AG04450 (cell line): ENCODE data around the gene TBX10. TPM values are rescaled to one million over a fixed set of nuclear protein-coding genes. Genes with fewer than 3 reads are reported as not detected.

Experiments used
- CTCF ChIA-PET: fragments of 300-600, 350-600 bp; formaldehyde crosslinking; extraction: SDS; loops from one replicate; lab custom pipeline; 2022; ENCODE audit warnings: antibody characterized with exemption, inconsistent platforms; lab: Charles Lee
- POLR2A ChIA-PET: fragments of 350-600 bp; formaldehyde crosslinking; extraction: SDS; loops from one replicate; lab custom pipeline; 2021; ENCODE audit warnings: antibody characterized with exemption, inconsistent platforms; lab: Yijun Ruan, JAX
- DNase-seq: peaks from one replicate; pipeline ENCODE4 v3.0.0-alpha.2; 2011; ENCODE audit warnings: low read depth, low spot score
- H3K27ac ChIP-seq: one replicate; pipeline ENCODE4 v1.5.1; 2012; ENCODE audit warnings: low read depth, low read length, control low read depth
- H3K27me3 ChIP-seq: one replicate; pipeline ENCODE4 v1.6.0; 2012; ENCODE audit warnings: low read length; ENCODE audit not compliant: control insufficient read depth, insufficient read depth
- H3K4me3 ChIP-seq: 2 replicates; pipeline ENCODE4 v1.5.1; 2011; ENCODE audit warnings: mild to moderate bottlenecking, low read depth, low read length, control low read depth
- H3K9me3 ChIP-seq: 2 replicates; pipeline ENCODE4 v1.5.1; 2012; ENCODE audit warnings: low read length; ENCODE audit not compliant: control insufficient read depth, insufficient read depth
- polyA plus RNA-seq: library from polyadenylated mRNA; depleted of rRNA; stranded (reverse); fragments of >200 nt; gene quantifications from 2 replicates; pipeline ENCODE4 v1.2.3, GENCODE V29; 2011
- TF ChIP-seq, protein P1 (sequence below): IDR thresholded peaks from 2 replicates; pipeline ENCODE4 v1.5.1; 2011; ENCODE audit warnings: low read depth, low read length, control low read depth, inconsistent platforms

TBX10 gene
- polyA plus RNA-seq, 1 experiment = not detected

DNA sequence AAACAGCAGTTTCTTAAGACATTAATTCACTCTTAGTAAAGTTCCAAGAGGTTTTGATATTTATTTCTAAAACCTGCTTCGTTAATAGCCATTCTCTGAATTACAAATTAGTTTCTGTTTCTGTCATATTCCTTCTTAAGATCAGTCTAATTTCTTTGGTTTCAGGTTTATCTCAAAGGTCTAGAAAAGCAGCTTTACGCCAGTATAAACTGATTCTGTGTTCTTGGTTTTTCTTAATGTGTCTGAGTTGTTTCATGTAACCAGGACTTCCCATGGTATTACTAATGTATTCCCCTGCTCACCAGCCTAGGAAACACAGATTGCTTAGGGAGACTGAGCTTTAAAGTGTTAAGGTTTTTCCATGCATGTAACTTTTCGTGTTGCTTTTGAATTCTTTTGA lies 17.7 kb upstream of the TBX10 start:
- TF ChIP-seq, protein P1, sequence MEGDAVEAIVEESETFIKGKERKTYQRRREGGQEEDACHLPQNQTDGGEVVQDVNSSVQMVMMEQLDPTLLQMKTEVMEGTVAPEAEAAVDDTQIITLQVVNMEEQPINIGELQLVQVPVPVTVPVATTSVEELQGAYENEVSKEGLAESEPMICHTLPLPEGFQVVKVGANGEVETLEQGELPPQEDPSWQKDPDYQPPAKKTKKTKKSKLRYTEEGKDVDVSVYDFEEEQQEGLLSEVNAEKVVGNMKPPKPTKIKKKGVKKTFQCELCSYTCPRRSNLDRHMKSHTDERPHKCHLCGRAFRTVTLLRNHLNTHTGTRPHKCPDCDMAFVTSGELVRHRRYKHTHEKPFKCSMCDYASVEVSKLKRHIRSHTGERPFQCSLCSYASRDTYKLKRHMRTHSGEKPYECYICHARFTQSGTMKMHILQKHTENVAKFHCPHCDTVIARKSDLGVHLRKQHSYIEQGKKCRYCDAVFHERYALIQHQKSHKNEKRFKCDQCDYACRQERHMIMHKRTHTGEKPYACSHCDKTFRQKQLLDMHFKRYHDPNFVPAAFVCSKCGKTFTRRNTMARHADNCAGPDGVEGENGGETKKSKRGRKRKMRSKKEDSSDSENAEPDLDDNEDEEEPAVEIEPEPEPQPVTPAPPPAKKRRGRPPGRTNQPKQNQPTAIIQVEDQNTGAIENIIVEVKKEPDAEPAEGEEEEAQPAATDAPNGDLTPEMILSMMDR = no peak
- no peak overlapping the region for H3K27ac ChIP-seq
- no peak overlapping the region for H3K4me3 ChIP-seq
- CTCF ChIA-PET = interaction anchor here (0.6 kb wide), 1 partner anchor 21 kb away, joined by 3 read pairs; no protein-coding TSS in a partner anchor
- peaks cover 5% of the 10 kb centered on the region for H3K27me3 ChIP-seq
- DNase-seq = no peak
- peaks cover 6% of the 10 kb centered on the region for H3K9me3 ChIP-seq
- POLR2A ChIA-PET = no interaction called here

DNA sequence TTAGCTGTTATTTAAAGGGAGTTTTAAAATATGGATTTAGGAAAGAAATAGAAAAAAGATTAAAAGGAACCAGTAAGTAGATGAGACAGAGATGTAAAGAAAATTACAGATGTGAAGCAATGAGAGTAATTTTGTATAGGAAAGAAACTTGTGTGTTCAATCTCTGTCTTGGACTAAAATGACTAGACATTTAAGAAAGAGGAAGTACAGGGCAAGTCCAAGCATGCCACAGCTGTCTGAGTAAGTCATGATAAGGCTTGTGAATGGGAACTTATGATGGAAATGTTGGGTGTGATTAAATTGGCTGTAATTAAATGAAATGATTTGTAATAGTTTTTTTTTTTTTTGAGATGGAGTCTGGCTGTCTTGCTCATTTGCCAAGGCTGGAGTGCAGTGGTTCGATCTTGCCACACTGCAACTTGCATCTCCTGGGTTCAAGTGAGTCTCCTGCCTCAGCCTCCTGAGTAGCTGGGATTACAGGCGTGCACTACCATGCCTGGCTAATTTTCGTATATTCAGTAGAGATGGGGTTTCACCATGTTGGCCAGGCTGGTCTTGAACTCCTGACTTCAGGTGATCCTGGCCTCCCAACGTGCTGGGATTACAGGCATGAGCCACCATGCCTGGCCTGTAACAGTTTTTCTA lies 16.8 kb upstream of the TBX10 start:
- Histone ChIP-seq H3K9me3 (peaks cover 6% of the 10 kb centered on the region), H3K27ac (no peak overlapping the region), H3K4me3 (no peak overlapping the region), H3K27me3 (peaks cover 4% of the 10 kb centered on the region)
- no peak for DNase-seq
- TF ChIP-seq, protein P1 = no peak
- ChIA-PET POLR2A (no interaction called here), CTCF (interaction anchor here (0.8 kb wide), 1 partner anchor 42 kb away, joined by 3 read pairs; no protein-coding TSS in a partner anchor)

DNA sequence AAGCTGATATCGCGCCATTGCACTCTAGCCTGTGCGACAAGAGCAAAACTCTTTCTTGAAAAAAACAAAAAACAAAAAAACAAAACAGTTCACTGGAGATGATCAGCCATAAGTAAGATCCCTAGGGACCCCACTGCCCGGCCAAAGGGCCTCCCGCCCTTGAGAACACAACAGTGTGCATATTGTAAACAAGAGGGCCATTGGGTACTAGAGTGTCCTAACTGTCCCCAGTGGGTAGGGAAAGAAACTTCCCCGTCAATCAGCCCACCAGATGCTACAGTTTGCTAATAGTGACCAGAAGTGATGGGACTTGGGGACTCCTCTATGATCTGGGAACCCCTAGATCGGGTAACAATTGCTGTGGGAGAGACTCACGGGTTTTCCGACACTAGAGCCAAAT lies 14.7 kb upstream of the TBX10 start:
- Histone ChIP-seq H3K27me3 (peaks cover 4% of the 10 kb centered on the region), H3K9me3 (peaks cover 6% of the 10 kb centered on the region), H3K27ac (no peak overlapping the region), H3K4me3 (no peak overlapping the region)
- DNase-seq = no peak
- TF ChIP-seq, protein P1 = no peak
- CTCF ChIA-PET = no interaction called here
- POLR2A ChIA-PET = no interaction called here

DNA sequence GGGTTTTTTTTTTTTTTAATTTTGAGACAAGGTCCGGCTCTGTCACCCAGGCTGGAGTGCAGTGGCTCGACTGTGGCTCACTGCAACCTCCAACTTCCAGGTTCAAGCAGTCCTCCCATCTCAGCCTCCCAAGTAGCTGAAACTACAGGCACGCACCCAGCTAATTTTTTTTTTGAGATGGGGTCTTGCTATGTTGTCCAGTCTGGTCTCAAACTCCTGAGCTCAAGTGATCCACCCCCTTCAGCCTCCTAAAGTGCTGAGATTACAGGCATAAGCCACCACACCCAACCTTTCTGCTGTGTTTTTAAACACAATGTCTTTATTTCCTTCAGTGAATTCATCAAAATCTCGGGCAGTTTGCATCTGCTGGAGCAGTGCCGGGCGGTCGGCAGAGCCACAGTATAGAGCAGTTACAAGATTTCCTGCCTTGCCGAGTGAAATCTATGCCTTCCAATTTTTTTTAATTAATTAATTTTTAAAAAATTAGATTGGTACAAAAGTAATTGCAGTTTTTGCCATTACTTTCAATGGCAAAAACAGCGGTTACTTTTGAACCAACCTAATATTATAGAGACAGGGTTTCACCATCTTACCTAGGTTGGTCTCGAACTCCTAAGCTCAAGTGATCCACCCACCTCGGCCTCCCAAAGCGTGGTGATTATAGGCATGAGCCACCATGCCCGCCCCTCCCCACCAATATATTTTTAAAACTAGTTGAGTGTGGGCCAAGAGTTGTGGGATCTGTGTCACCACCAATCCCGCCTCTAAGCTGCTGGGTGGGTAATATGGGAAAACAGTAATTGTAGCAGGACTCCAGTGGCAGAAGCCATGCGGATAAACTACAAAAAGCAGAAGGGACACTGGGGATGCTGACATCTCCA lies 13.6 kb upstream of the TBX10 start:
- CTCF ChIA-PET = interaction anchor here (0.5 kb wide), 1 partner anchor 581 kb away, joined by 4 read pairs; no protein-coding TSS in a partner anchor
- peaks cover 6% of the 10 kb centered on the region for H3K9me3 ChIP-seq
- peaks cover 9% of the 10 kb centered on the region for H3K27me3 ChIP-seq
- TF ChIP-seq, protein P1 = no peak
- DNase-seq = no peak
- no peak overlapping the region for H3K4me3 ChIP-seq
- POLR2A ChIA-PET = no interaction called here
- H3K27ac ChIP-seq = no peak overlapping the region
